H1 (cell line): Measurements from ENCODE around the gene GALNT9. TPM values are rescaled to one million over a fixed set of nuclear protein-coding genes. Genes with fewer than 3 reads are reported as not detected.

ENCODE experiments used
- CTCF ChIA-PET: fragments of 300-600 bp; sonication (Branson Sonifier 250); formaldehyde crosslinking; loops from one replicate; lab custom pipeline; 2021; ENCODE audit not compliant: partially characterized antibody; lab: Charles Lee
- POLR2A ChIA-PET: fragments of 300-600 bp; sonication (Branson Sonifier 250); formaldehyde crosslinking; loops from one replicate; lab custom pipeline; 2021; ENCODE audit warnings: inconsistent platforms; ENCODE audit not compliant: partially characterized antibody; lab: Charles Lee
- DNase-seq, 2 experiments: peaks; one replicate each; pipeline versions ENCODE4 v3.0.0 to v3.0.0-alpha.2; 2010 to 2022; ENCODE audit warnings: low spot score in 2 of 2, low read depth in 1 of 2, mixed read lengths in 1 of 2
- FAIRE-seq: peaks from 2 replicates; lab custom pipeline; 2011; peaks lifted over from hg19 to GRCh38; lab: Jason Lieb, UNC
- H2AFZ ChIP-seq: 2 replicates; pipeline ENCODE4 v1.8.1; 2012; ENCODE audit warnings: low read length, inconsistent platforms
- H2AK5ac ChIP-seq: 2 replicates; pipeline ENCODE4 v1.6.1; 2013; ENCODE audit warnings: low read depth, low read length
- H2BK120ac ChIP-seq: replicated peaks from 2 replicates; pipeline ENCODE3; 2013; ENCODE audit warnings: low read depth, low read length, inconsistent platforms
- H2BK12ac ChIP-seq: 2 replicates; pipeline ENCODE4 v1.6.1; 2013; ENCODE audit warnings: low read depth, low read length
- H2BK15ac ChIP-seq: 2 replicates; pipeline ENCODE4 v1.6.1; 2013; ENCODE audit warnings: low read length
- H2BK20ac ChIP-seq: 2 replicates; pipeline ENCODE4 v1.6.1; 2013; ENCODE audit warnings: low read length
- H2BK5ac ChIP-seq: 2 replicates; pipeline ENCODE4 v1.6.1; 2013; ENCODE audit warnings: low read depth, low read length
- H3K14ac ChIP-seq: 2 replicates; pipeline ENCODE4 v1.6.1; 2013; ENCODE audit warnings: inconsistent platforms; ENCODE audit not compliant: insufficient read length
- H3K18ac ChIP-seq: 2 replicates; pipeline ENCODE4 v1.6.1; 2013; ENCODE audit warnings: low read length; ENCODE audit errors: extremely low read depth
- H3K23ac ChIP-seq: 2 replicates; pipeline ENCODE4 v1.6.1; 2013; ENCODE audit warnings: inconsistent platforms; ENCODE audit not compliant: insufficient read length
- H3K23me2 ChIP-seq: 2 replicates; pipeline ENCODE4 v1.6.1; 2013; ENCODE audit warnings: low read depth, low read length
- H3K27ac ChIP-seq: 2 replicates; pipeline ENCODE4 v1.6.1; 2011; ENCODE audit warnings: low read depth, low read length, inconsistent platforms
- H3K27me3 ChIP-seq, 4 experiments: replicated peaks in 1 of 4; 1 replicate in 1 of 4; 2 replicates in 3 of 4; pipeline versions ENCODE4 v1.6.1 to v1.8.1; 2011 to 2013; ENCODE audit warnings: low read length in 3 of 4, mild to moderate bottlenecking in 3 of 4, inconsistent platforms in 2 of 4, mixed read lengths in 2 of 4, moderate library complexity in 1 of 4; ENCODE audit not compliant: control insufficient read depth in 3 of 4, insufficient read depth in 3 of 4; ENCODE audit errors: extremely low read depth in 1 of 4
- H3K36me3 ChIP-seq, 4 experiments: 2 replicates each; pipeline versions ENCODE4 v1.6.1 to v1.8.1; 2011 to 2013; ENCODE audit warnings: mild to moderate bottlenecking in 4 of 4, low read length in 3 of 4, moderate library complexity in 2 of 4, control low read depth in 1 of 4, inconsistent platforms in 1 of 4; ENCODE audit not compliant: insufficient read depth in 4 of 4, control insufficient read depth in 2 of 4
- H3K4ac ChIP-seq: replicated peaks from 2 replicates; pipeline ENCODE3; 2013; ENCODE audit warnings: low read length, low read depth, mixed read lengths, inconsistent platforms; ENCODE audit not compliant: insufficient read length
- H3K4me1 ChIP-seq, 4 experiments: replicated peaks in 1 of 4; 1 replicate in 1 of 4; 2 replicates in 3 of 4; pipeline versions ENCODE4 v1.6.1 to v1.8.1; 2011 to 2013; ENCODE audit warnings: low read length in 3 of 4, inconsistent platforms in 2 of 4, mixed read lengths in 1 of 4; ENCODE audit not compliant: insufficient read depth in 4 of 4, control insufficient read depth in 3 of 4
- H3K4me2 ChIP-seq, 2 experiments: 2 replicates each; pipeline versions ENCODE4 v1.6.1 to v1.8.1; 2011 to 2013; ENCODE audit warnings: low read depth in 2 of 2, low read length in 2 of 2, control low read depth in 1 of 2, inconsistent platforms in 1 of 2, mild to moderate bottlenecking in 1 of 2; ENCODE audit not compliant: insufficient read depth in 1 of 2
- H3K4me3 ChIP-seq, 4 experiments: fragments of 200-600, 300-600 bp in 1 of 4; sonication (generic), shearing (Covaris generic), sonication (Bioruptor Twin) in 1 of 4; 2 replicates each; pipeline versions ENCODE4 v1.5.1 to v1.8.1; 2011 to 2016; ENCODE audit warnings: low read length in 4 of 4, low read depth in 3 of 4, control low read depth in 2 of 4, inconsistent platforms in 2 of 4, mild to moderate bottlenecking in 2 of 4, mixed read lengths in 1 of 4, moderate library complexity in 1 of 4; ENCODE audit not compliant: insufficient read depth in 2 of 4; ENCODE audit errors: extremely low read depth in 1 of 4
- H3K56ac ChIP-seq: replicated peaks from 2 replicates; pipeline ENCODE3; 2013; ENCODE audit warnings: low read depth, mild to moderate bottlenecking, mixed read lengths, low read length, inconsistent platforms; ENCODE audit not compliant: insufficient read length
- H3K79me1 ChIP-seq: 2 replicates; pipeline ENCODE4 v1.6.1; 2013; ENCODE audit warnings: low read depth, low read length, control low read depth
- H3K79me2 ChIP-seq, 2 experiments: 2 replicates each; pipeline versions ENCODE4 v1.6.1 to v1.8.1; 2012 to 2013; ENCODE audit warnings: low read length in 2 of 2, mild to moderate bottlenecking in 2 of 2, inconsistent platforms in 1 of 2; ENCODE audit not compliant: insufficient read depth in 2 of 2, control insufficient read depth in 1 of 2
- H3K9ac ChIP-seq, 4 experiments: replicated peaks in 1 of 4; 1 replicate in 1 of 4; 2 replicates in 3 of 4; pipeline versions ENCODE4 v1.6.1 to v1.8.1; 2011 to 2013; ENCODE audit warnings: low read depth in 3 of 4, low read length in 3 of 4, control low read depth in 2 of 4, mild to moderate bottlenecking in 2 of 4, moderate library complexity in 2 of 4, inconsistent platforms in 1 of 4; ENCODE audit errors: extremely low read depth in 1 of 4
- H3K9me3 ChIP-seq, 2 experiments: 2 replicates each; pipeline versions ENCODE4 v1.6.1 to v1.8.1; 2012 to 2013; ENCODE audit warnings: mild to moderate bottlenecking in 2 of 2, moderate library complexity in 2 of 2, control low read depth in 1 of 2, inconsistent platforms in 1 of 2, low read depth in 1 of 2, low read length in 1 of 2, mixed read lengths in 1 of 2; ENCODE audit not compliant: insufficient read depth in 2 of 2
- H4K20me1 ChIP-seq, 2 experiments: replicated peaks in 1 of 2; 2 replicates each; pipeline versions ENCODE3 to v1.8.1; 2011 to 2013; ENCODE audit warnings: inconsistent platforms in 2 of 2, low read length in 2 of 2, mild to moderate bottlenecking in 1 of 2; ENCODE audit not compliant: insufficient read depth in 2 of 2, control insufficient read depth in 1 of 2
- H4K5ac ChIP-seq: 2 replicates; pipeline ENCODE4 v1.6.1; 2013; ENCODE audit warnings: low read length, low read depth, mixed read lengths, inconsistent platforms; ENCODE audit not compliant: insufficient read length
- H4K8ac ChIP-seq: 2 replicates; pipeline ENCODE4 v1.8.0; 2013; ENCODE audit warnings: mild to moderate bottlenecking, moderate library complexity, low read length, inconsistent platforms; ENCODE audit not compliant: insufficient read depth; ENCODE audit errors: extremely low read depth
- H4K91ac ChIP-seq: replicated peaks from 2 replicates; pipeline ENCODE3; 2013; ENCODE audit warnings: low read length, mixed read lengths, inconsistent platforms; ENCODE audit not compliant: insufficient read length
- BCL11A ChIP-seq, 2 experiments: IDR thresholded peaks; one replicate each; pipeline ENCODE4 v1.6.1; 2011; ENCODE audit warnings: low read depth in 2 of 2, low read length in 2 of 2, mild to moderate bottlenecking in 2 of 2
- CHD1 ChIP-seq: IDR thresholded peaks from 2 replicates; pipeline ENCODE4 v1.6.1; 2012; ENCODE audit warnings: low read depth, low read length, improper control_type of control experiment
- CTBP2 ChIP-seq: IDR thresholded peaks from 2 replicates; pipeline ENCODE4 v1.7.0; 2011; ENCODE audit warnings: borderline replicate concordance, mild to moderate bottlenecking, moderate library complexity, mixed read lengths, low read length; ENCODE audit not compliant: insufficient read depth, insufficient read length
- HDAC2 ChIP-seq, 2 experiments: fragments of 300-600 bp in 1 of 2; sonication (generic) in 1 of 2; IDR thresholded peaks; 2 replicates each; pipeline ENCODE4 v1.6.1; 2011 to 2012; ENCODE audit warnings: low read depth in 2 of 2, low read length in 2 of 2, mild to moderate bottlenecking in 2 of 2, moderate library complexity in 2 of 2, borderline replicate concordance in 1 of 2, inconsistent platforms in 1 of 2
- KDM5A ChIP-seq: fragments of 200-600 bp; IDR thresholded peaks from 2 replicates; pipeline ENCODE4 v1.7.1; 2012; ENCODE audit warnings: mild to moderate bottlenecking, low read length, inconsistent platforms, mixed read lengths
- NRF1 ChIP-seq: IDR thresholded peaks from 2 replicates; pipeline ENCODE4 v1.6.1; 2011; ENCODE audit warnings: mild to moderate bottlenecking, low read depth, low read length, improper control_type of control experiment
- RAD21 ChIP-seq, 2 experiments: IDR thresholded peaks in 1 of 2; conservative IDR thresholded peaks in 1 of 2; 2 replicates each; pipeline ENCODE4 v1.6.1; 2011; ENCODE audit warnings: low read depth in 2 of 2, low read length in 2 of 2, improper control_type of control experiment in 1 of 2, inconsistent platforms in 1 of 2, mild to moderate bottlenecking in 1 of 2, moderate library complexity in 1 of 2
- RXRA ChIP-seq: IDR thresholded peaks from 2 replicates; pipeline ENCODE4 v1.6.1; 2011; ENCODE audit warnings: low read depth, mild to moderate bottlenecking, low read length, moderate library complexity; ENCODE audit not compliant: insufficient read depth
- TAF1 ChIP-seq: IDR thresholded peaks from 2 replicates; pipeline ENCODE4 v1.6.1; 2011; ENCODE audit warnings: mild to moderate bottlenecking, low read depth, low read length
- TAF7 ChIP-seq: optimal IDR thresholded peaks from 2 replicates; pipeline ENCODE3; 2011; ENCODE audit warnings: low read depth, mild to moderate bottlenecking, inconsistent platforms, low read length, moderate library complexity, borderline replicate concordance
- WGBS, 2 experiments: shearing (Covaris generic) in 1 of 2; methylation state at CpG; one replicate each; pipeline versions ENCODE4 v1.1.6 to v1.1.7; 2013 to 2015; ENCODE audit warnings: low lambda C conversion rate in 2 of 2, mixed read lengths in 2 of 2, inconsistent platforms in 1 of 2, low coverage in 1 of 2, missing lambda C conversion rate in 1 of 2; ENCODE audit not compliant: insufficient replicate concordance in 2 of 2, insufficient coverage in 1 of 2, insufficient read length in 1 of 2; ENCODE audit errors: extremely low coverage in 1 of 2, missing lambda C conversion rate in 1 of 2; 5-methylcytosine and 5-hydroxymethylcytosine counted together
- polyA plus RNA-seq, 7 experiments: library from polyadenylated mRNA; depleted of rRNA in 3 of 7; stranded (reverse) in 5 of 7; unstranded in 2 of 7; fragments of >200 nt in 5 of 7; fragments of 200-250 nt in 2 of 7; gene quantifications; 1 replicate in 5 of 7; 2 replicates in 1 of 7; 4 replicates in 1 of 7; pipeline versions ENCODE4 v1.2.1 to v1.2.3, GENCODE V29; 2011 to 2013; ENCODE audit warnings: missing spikeins in 2 of 7, mixed read lengths in 2 of 7
- total RNA-seq: library from RNA; stranded (reverse); fragmentation: NEBNext Ultra II Directional; extraction: Animal tissue kit (Norgen Biotek cat#: 25700); gene quantifications from 2 replicates; pipeline ENCODE4 v1.2.1, GENCODE V29; 2021

Gene GALNT9
- total and polyA plus RNA-seq, 2 of the 8 experiments (the other 6 are each of a cell fraction or from before 2014, with no cell fraction given), result 2.0 to 3.6 TPM

GRCh38 chr12:132251310-132251709 is 78.1 kb downstream of the GALNT9 start:
- DNase-seq, result no peak
- H3K36me3 ChIP-seq, result no peaks in the 10 kb centered on the region
- H2AFZ ChIP-seq, result no peak overlapping the region
- H3K56ac ChIP-seq, result no peak overlapping the region
- H3K79me1 ChIP-seq, result no peaks in the 10 kb centered on the region
- no peak overlapping the region for H3K9ac ChIP-seq
- no peak overlapping the region for H2BK5ac ChIP-seq
- H2BK15ac ChIP-seq, result no peak overlapping the region
- TF ChIP-seq BCL11A (IDR thresholded peaks at IDR 0.05; ENCODE audit: low read depth in 2 of 2, low read length in 2 of 2) (no peak), CTBP2 (no peak), CHD1 (no peak), TAF7 (no peak), RXRA (no peak), NRF1 (no peak), RAD21 (IDR thresholded peaks at IDR 0.05 in 1 of 2, conservative IDR thresholded peaks at IDR 0.05 in 1 of 2; ENCODE audit: low read depth in 2 of 2, low read length in 2 of 2) (no peak), HDAC2 (IDR thresholded peaks at IDR 0.05; ENCODE audit: borderline replicate concordance in 1 of 2, low read depth in 2 of 2, low read length in 2 of 2) (no peak), TAF1 (no peak), KDM5A (no peak)
- TF ChIP-seq, all 59 proteins: peak for 0
- Histone ChIP-seq H3K4me3 (no peak overlapping the region), H4K91ac (no peak overlapping the region), H3K4me1 (peaks cover 0 to 10% (median 6%) of the 10 kb centered on the region in 4 experiments; a peak in 5 of 7 replicates), H3K27me3 (peaks cover 0 to 8% (median 0%) of the 10 kb centered on the region in 4 experiments; a peak in 4 of 7 replicates), H3K14ac (no peak overlapping the region), H2AK5ac (no peak overlapping the region), H4K20me1 (no peaks in the 10 kb centered on the region), H3K27ac (no peak overlapping the region), H4K8ac (no peak overlapping the region; the same call in 1 of the 2 replicates), H2BK120ac (no peak overlapping the region), H3K18ac (no peak overlapping the region), H3K4me2 (no peak overlapping the region), H3K23me2 (no peaks in the 10 kb centered on the region), H2BK12ac (no peak overlapping the region), H2BK20ac (no peak overlapping the region), H3K9me3 (no peaks in the 10 kb centered on the region), H4K5ac (no peak overlapping the region), H3K23ac (no peak overlapping the region), H3K4ac (no peak overlapping the region), H3K79me2 (no peaks in the 10 kb centered on the region)
- ChIA-PET POLR2A (no interaction called here), CTCF (interaction anchor here (0.8 kb wide), 1 partner anchor 131 kb away, joined by 3 read pairs; no protein-coding TSS in a partner anchor)
- no peak for FAIRE-seq
- 85% methylated on average over 16 of the region's 18 CpGs; no CpG with 5 or more reads in 1 of the 2 experiments for WGBS, 2 experiments
